OCI-LY1 (cell line): ENCODE measurements around the gene USP16.

Experiments used
- CTCF ChIP-seq: fragments of 200-600 bp; sonication (generic), shearing (Covaris generic); IDR thresholded peaks from 2 replicates; pipeline ENCODE4 v1.5.1; 2017; ENCODE audit warnings: mild to moderate bottlenecking, antibody characterized with exemption, low read length, moderate library complexity, mixed read lengths
- EZH2 ChIP-seq: fragments of 200-600 bp; sonication (generic), shearing (Covaris generic); IDR thresholded peaks from 2 replicates; pipeline ENCODE4 v1.8.0; 2017; ENCODE audit warnings: borderline replicate concordance, mixed run types, mild to moderate bottlenecking, antibody characterized with exemption, low read length, moderate library complexity, mixed read lengths

GRCh38 chr21:29092102-29092959, 67.9 kb downstream of the USP16 start:
- TF ChIP-seq CTCF (no peak), EZH2 (no peak)
